GM18498 (cell line): ENCODE measurements around the gene LYPD6B.

Experiments
- ATAC-seq: cut with Tn5 transposase; IDR thresholded peaks from one replicate; pipeline ENCODE4 v1.9.1; 2021; ENCODE audit warnings: mild to moderate bottlenecking, moderate library complexity; ENCODE audit not compliant: unreplicated experiment

LYPD6B gene

DNA sequence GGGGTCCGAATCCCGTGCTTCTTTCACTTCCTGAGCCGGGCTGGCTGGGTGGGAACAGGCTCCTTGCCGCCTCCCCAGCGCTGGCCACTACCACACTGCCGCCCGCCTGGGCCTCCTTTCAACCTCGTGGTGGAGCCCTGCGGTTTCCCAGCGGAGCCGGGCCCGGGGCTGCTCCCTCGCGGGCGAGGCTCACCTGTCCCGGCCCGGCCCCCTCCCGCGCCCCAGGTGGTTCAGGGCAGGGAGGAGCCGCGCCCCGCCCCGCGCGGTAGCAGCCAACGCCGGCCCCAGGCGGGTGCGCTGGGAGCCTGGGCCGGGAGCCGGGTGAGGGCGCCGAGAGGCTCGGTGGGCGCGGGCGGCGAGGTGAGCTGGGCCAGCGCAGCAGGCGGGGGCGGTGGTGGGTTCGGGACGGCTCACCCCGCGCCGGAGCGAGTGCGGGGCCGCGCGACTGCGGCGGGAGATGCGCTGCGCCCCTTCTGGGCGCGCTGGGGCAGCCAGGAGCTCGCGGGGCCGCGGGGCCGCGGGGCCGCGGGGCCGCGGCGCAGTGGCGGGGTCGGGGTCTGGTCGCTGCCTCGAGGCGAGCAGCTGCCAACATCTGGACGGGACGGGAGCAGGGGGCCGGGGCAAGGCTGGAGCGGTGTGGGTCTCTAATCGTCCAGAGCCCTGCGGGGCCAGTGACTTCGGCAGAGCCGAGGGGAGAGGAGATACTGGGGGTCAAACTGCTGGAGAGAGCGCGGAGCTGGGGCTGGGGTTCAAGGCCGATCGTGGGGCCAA, at the start of gene LYPD6B:
Gene LYPD6B, plus strand, starts transcription at position 258 of the 771 bp plus-strand sequence. CDS start 92,250 bp downstream, outside the sequence.
- peak; percentile 75 for ATAC-seq

DNA sequence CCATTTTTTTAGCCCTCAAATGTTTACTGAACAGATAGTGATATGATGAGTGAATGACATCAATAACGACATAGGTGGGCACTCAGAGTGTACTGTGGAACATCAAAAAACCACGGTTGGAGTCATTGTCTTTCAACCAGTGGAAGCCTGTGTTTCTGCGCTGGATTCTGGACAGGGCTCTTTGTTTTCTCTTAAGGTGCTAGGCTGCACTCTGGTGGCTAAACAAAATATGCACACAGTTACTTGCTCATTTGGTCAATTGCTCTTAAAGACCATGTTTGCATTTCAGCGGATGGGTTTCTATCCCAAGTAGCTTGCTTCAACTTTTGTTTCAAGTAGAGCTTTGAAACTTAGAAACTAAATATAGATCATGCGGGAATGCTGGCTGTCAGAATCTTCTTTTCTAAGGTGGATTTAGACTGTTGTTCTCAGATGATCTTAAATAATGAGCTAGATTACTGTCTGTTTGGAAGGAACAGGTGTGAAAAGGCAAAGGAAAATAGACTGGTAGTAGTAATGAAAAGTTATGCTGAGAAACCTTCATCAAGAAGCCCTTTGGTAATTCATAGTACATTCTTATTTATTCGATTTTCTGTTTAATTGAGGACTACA, 48.5 kb upstream of the LYPD6B start:
- peak; percentile 92 for ATAC-seq

DNA sequence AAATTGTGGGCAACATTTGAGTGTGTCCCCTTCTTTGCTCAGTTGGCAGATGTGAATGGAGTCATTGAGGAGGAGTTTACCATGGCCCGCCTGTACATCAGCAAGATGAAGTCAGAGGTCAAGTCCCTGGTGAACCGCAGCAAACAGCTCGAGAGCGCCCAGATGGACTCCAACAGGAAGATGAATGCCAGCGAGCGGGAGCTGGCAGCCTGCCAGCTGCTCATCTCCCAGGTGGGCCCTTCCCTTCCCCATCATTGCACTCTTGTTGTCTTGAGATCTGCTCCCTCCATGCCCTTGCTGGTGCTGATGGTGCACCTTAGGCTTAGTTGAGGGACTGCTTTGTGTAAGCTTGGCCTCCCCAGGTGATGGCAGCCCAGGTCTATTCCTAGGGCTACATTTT, 47.5 kb upstream of the LYPD6B start:
- ATAC-seq, result no peak

GRCh38 chr2:148992448-148992847, 46.1 kb upstream of the LYPD6B start:
- ATAC-seq, result no peak

DNA sequence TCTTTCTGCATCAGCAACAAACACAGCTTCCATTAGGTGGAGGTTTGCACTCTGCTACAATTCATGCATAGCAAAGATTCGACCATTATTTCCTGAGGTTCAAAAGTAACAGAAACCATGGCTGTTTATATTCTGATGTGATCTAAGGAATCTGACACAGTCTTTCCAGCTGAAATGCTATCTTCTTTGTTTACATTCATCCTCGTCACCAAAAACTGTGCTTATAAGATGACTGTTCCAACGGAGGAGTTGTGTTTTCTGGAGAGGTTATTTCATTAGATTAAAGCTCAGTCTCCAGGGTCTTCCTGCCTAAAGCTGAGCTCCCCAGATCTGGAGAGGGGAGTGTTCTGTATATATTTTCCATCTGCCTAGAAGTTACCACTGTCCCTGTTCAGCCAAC, 45.1 kb upstream of the LYPD6B start:
- ATAC-seq, result no peak

DNA sequence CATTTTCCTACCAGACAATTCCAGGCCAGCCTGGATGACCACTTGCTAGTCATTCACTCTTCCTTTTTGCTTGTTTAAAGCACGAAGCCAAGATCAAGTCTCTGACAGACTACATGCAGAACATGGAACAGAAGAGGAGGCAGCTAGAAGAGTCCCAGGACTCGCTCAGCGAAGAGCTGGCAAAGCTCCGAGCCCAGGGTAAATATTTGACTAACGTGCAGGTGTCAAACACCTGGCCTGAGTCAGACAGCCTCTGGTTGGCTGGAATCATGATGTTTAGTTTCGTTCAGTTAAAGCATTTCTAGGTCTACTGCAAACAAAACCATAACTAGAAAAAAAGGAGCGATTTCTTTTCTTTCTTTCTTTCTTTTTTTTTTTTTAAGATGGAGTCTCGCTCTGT, 44.2 kb upstream of the LYPD6B start:
- ATAC-seq, result no peak

- no peak for ATAC-seq
Measured at GRCh38 chr2:148996805-148997204, 41.7 kb upstream of the LYPD6B start.

DNA sequence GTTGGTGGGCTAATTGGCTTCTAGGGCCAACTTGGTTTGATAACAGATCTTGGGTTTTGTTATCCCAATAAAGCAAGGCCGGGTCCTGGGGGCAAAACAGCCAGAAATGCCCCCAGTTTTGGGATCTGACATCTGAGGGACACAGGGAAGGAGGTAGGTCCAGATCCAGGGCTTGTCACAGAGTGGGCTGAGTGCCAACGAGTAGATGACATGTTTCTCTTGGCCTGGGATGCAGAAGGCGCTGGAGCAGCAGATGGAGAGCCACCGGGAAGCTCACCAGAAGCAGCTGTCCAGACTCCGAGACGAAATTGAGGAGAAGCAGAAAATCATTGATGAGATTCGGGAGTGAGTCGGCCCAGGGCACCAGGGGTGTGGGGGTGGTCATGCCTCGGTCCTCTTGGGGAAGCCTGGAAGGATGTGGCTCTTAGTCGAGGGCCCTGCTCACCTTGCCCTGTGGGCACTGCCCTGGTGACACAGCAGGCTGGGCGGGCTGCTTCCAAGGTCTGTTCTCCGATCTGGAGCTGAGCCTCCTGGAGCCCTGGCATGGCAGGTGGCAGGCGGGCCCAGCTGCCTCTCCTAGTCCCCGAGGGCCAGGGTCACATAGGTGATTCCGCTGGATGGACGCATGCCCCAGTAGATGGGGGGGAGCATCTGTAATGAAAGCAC, 40.2 kb upstream of the LYPD6B start:
- ATAC-seq, result no peak

DNA sequence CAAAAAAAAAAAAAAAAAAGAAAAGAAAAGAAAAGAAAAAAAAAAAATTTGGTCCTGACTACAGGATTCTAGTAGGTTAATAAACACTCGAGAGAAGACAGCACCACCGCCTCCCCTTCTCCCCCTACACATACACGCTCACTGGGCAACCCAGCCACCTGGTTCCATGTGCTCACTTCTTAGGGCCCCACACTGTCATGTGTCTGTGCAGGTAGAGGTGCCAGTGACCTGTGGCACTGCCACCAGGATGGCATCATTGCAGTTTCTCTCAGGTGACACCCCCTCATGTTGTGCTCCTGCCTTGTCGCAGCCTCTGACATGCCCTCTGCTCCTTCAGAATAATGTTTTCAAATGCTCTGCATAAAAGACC, 39.7 kb upstream of the LYPD6B start:
- ATAC-seq, result no peak

- ATAC-seq, result no peak
Measured at GRCh38 chr2:148999451-148999921, 39.0 kb upstream of the LYPD6B start.

DNA sequence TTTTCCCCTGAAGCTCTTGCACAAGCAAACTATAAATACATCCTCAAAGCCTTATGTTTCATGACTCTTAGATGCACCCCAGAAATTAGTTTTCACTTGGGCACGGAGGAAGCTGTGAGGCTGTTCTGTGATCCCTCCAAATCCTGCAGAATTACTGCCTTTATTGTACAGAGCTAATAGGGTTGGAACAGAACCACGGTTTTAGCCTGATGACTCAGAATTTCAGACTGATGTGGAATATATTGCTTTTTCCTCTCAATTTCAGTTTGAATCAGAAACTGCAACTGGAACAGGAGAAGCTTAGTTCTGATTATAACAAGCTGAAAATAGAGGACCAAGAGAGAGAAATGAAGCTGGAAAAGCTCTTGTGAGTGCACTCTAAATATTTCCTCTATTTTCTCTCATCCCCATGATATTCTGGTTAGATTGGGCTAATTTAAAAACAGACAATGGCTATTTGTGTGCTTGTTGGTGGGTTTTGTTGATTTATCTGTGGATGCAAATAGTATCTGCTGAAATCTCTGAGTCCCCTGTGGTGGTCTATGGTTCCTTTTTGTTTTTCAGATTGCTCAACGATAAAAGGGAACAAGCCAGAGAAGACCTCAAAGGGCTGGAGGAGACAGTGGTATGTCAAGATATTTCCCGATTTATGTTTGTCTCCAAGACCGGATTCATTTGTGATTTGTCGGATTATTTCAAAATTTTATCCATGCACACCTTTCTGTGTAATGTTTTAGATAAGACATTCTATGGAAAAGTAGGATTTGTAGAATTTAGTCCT, 38.2 kb upstream of the LYPD6B start:
- no peak for ATAC-seq

- no peak for ATAC-seq
Measured at GRCh38 chr2:149001496-149001895, 37.0 kb upstream of the LYPD6B start.

DNA sequence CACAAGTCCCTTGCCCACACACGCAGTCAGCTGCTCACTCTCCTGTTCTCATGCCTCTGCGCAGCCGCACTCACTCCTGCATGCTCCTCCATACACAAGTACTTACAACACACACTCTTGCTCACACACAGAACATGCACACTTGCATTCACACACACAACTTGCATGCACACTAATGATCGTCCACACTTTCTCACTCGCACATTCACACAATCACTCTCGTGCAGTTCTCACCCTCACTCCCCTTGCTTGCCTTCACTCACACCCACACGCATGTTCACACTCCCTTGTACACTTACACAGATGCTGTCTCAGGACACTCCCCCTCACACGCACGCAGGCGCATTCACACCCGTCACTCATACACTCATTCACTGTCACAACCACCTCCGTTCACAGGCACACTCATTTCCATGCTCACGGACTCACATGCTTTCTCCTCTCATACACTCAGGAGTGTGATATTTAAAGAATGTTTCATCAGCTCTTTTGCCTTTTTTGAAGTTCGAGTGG, 36.1 kb upstream of the LYPD6B start:
- ATAC-seq, result no peak

- no peak for ATAC-seq
Measured at GRCh38 chr2:149002891-149003740, 35.4 kb upstream of the LYPD6B start.

GRCh38 chr2:149004836-149005235, 33.7 kb upstream of the LYPD6B start:
- no peak for ATAC-seq

GRCh38 chr2:149005471-149006077, 32.9 kb upstream of the LYPD6B start:
- no peak for ATAC-seq

GRCh38 chr2:149006883-149007543, 31.5 kb upstream of the LYPD6B start:
- no peak for ATAC-seq

- no peak for ATAC-seq
Measured at GRCh38 chr2:149008381-149008780, 30.1 kb upstream of the LYPD6B start.
